ENCODE data around the gene WNT3A. TPM values are rescaled to one million over a fixed set of nuclear protein-coding genes. Genes with fewer than 3 reads are reported as not detected.

The WNT3A gene
- total RNA-seq, 8 experiments from 2014 or later = 0.05 to 1.3 (median 0.17) TPM; not detected in 1

GRCh38 chr1:228045405-228045804 is 38.6 kb downstream of the WNT3A start:
- no peak overlapping the region for H3K4me3 ChIP-seq
- no peaks in the 10 kb centered on the region for H3K4me1 ChIP-seq (replicated peaks in 1 of 2)
- ATAC-seq (replicated peaks in 6 of 8) = no peak
- WGBS, 10 experiments = 40 to 67% (median 53%) methylated on average over 1 to 5 of the region's 7 CpGs; no CpG with 5 or more reads in 7 of the 10 experiments
- in situ Hi-C loops (cut with MboI; ENCODE audit: low pct_unique_long_range_greater_than_20kb in 2 of 9, low sequenced_read_pairs in 9 of 9, unreplicated experiment in 9 of 9) = no loop called here
- H3K27ac ChIP-seq = no peak overlapping the region

GRCh38 chr1:228045871-228046270 is 39.1 kb downstream of the WNT3A start:
- ATAC-seq (replicated peaks in 6 of 8) = no peak
- in situ Hi-C loops (cut with MboI; ENCODE audit: low pct_unique_long_range_greater_than_20kb in 2 of 9, low sequenced_read_pairs in 9 of 9, unreplicated experiment in 9 of 9) = no loop called here
- Histone ChIP-seq H3K27ac (no peak overlapping the region), H3K4me1 (replicated peaks in 1 of 2) (no peaks in the 10 kb centered on the region), H3K4me3 (no peak overlapping the region)
- WGBS, 10 experiments = 50 to 80% (median 64%) methylated on average over 2 to 9 of the region's 9 CpGs; no CpG with 5 or more reads in 3 of the 10 experiments

- Histone ChIP-seq H3K4me3 (no peak overlapping the region), H3K27ac (no peak overlapping the region), H3K4me1 (replicated peaks in 1 of 2) (no peaks in the 10 kb centered on the region)
- in situ Hi-C loops (cut with MboI; ENCODE audit: low pct_unique_long_range_greater_than_20kb in 2 of 9, low sequenced_read_pairs in 9 of 9, unreplicated experiment in 9 of 9) = no loop called here
- peak in 1 of 8 experiments; percentile 25 for ATAC-seq (replicated peaks in 6 of 8)
- WGBS, 10 experiments = 60 to 94% (median 77%) methylated on average over 2 to 6 of the region's 8 CpGs; no CpG with 5 or more reads in 3 of the 10 experiments
These were observed 39.8 kb downstream of the WNT3A start for GRCh38 chr1:228046421-228047182.

- WGBS, 10 experiments = 30 to 100% (median 60%) methylated on average over 2 to 5 of the region's 7 CpGs; no CpG with 5 or more reads in 6 of the 10 experiments
- Histone ChIP-seq H3K27ac (no peak overlapping the region), H3K4me3 (no peak overlapping the region), H3K4me1 (replicated peaks in 1 of 2) (no peaks in the 10 kb centered on the region)
- in situ Hi-C loops (cut with MboI; ENCODE audit: low pct_unique_long_range_greater_than_20kb in 2 of 9, low sequenced_read_pairs in 9 of 9, unreplicated experiment in 9 of 9) = no loop called here
- no peak for ATAC-seq (replicated peaks in 6 of 8)
These were observed 40.3 kb downstream of the WNT3A start for GRCh38 chr1:228047183-228047466.

- WGBS, 10 experiments = 52 to 71% (median 61%) methylated on average over 1 to 5 of the region's 5 CpGs; no CpG with 5 or more reads in 7 of the 10 experiments
- no peak for ATAC-seq (replicated peaks in 6 of 8)
- Histone ChIP-seq H3K4me1 (replicated peaks in 1 of 2) (no peaks in the 10 kb centered on the region), H3K4me3 (no peak overlapping the region), H3K27ac (no peak overlapping the region)
- in situ Hi-C loops (cut with MboI; ENCODE audit: low pct_unique_long_range_greater_than_20kb in 2 of 9, low sequenced_read_pairs in 9 of 9, unreplicated experiment in 9 of 9) = no loop called here
These were observed 41.3 kb downstream of the WNT3A start for GRCh38 chr1:228048120-228048519.

- in situ Hi-C loops (cut with MboI; ENCODE audit: low pct_unique_long_range_greater_than_20kb in 2 of 9, low sequenced_read_pairs in 9 of 9, unreplicated experiment in 9 of 9) = no loop called here
- Histone ChIP-seq H3K27ac (no peak overlapping the region), H3K4me3 (no peak overlapping the region), H3K4me1 (replicated peaks in 1 of 2) (no peaks in the 10 kb centered on the region)
- ATAC-seq (replicated peaks in 6 of 8) = no peak
- WGBS, 10 experiments = 60 to 100% (median 63%) methylated on average over 1 to 6 of the region's 6 CpGs; no CpG with 5 or more reads in 7 of the 10 experiments
These were observed 42.0 kb downstream of the WNT3A start for GRCh38 chr1:228048659-228049298.

GRCh38 chr1:228050571-228051231 is 43.9 kb downstream of the WNT3A start:
- Histone ChIP-seq H3K27ac (no peak overlapping the region), H3K4me1 (replicated peaks in 1 of 2) (no peaks in the 10 kb centered on the region), H3K4me3 (no peak overlapping the region)
- in situ Hi-C loops (cut with MboI; ENCODE audit: low pct_unique_long_range_greater_than_20kb in 2 of 9, low sequenced_read_pairs in 9 of 9, unreplicated experiment in 9 of 9) = no loop called here
- WGBS, 10 experiments = 40 to 91% (median 74%) methylated on average over 1 to 24 of the region's 30 CpGs
- no peak for ATAC-seq (replicated peaks in 6 of 8)

GRCh38 chr1:228058172-228058948 is 51.6 kb downstream of the WNT3A start:
- Histone ChIP-seq H3K4me3 (peak overlapping the region in 1 of 5 donors; percentile 42), H3K4me1 (replicated peaks in 1 of 2) (peaks cover 2 to 9% of the 10 kb centered on the region in 2 donors), H3K27ac (no peak overlapping the region)
- 33 to 63% (median 46%) methylated on average over 1 to 12 of the region's 18 CpGs; no CpG with 5 or more reads in 3 of the 10 experiments for WGBS, 10 experiments
- no peak for ATAC-seq (replicated peaks in 6 of 8)
- in situ Hi-C loops (cut with MboI; ENCODE audit: low pct_unique_long_range_greater_than_20kb in 2 of 9, low sequenced_read_pairs in 9 of 9, unreplicated experiment in 9 of 9) = no loop called here

- peak in 3 of 8 experiments; percentile 3 to 26 (median 19) for ATAC-seq (replicated peaks in 6 of 8)
- Histone ChIP-seq H3K27ac (no peak overlapping the region), H3K4me3 (peak overlapping the region in 3 of 5 donors; percentile 20 to 42 (median 38)), H3K4me1 (replicated peaks in 1 of 2) (peaks cover 2 to 9% of the 10 kb centered on the region in 2 donors)
- in situ Hi-C loops (cut with MboI; ENCODE audit: low pct_unique_long_range_greater_than_20kb in 2 of 9, low sequenced_read_pairs in 9 of 9, unreplicated experiment in 9 of 9) = no loop called here
- 14% methylated on average over 26 of the region's 66 CpGs; no CpG with 5 or more reads in 9 of the 10 experiments for WGBS, 10 experiments
These were observed 52.3 kb downstream of the WNT3A start for GRCh38 chr1:228058949-228059633.

- 0 to 77% (median 55%) methylated on average over 1 to 5 of the region's 33 CpGs; no CpG with 5 or more reads in 7 of the 10 experiments for WGBS, 10 experiments
- in situ Hi-C loops (cut with MboI; ENCODE audit: low pct_unique_long_range_greater_than_20kb in 2 of 9, low sequenced_read_pairs in 9 of 9, unreplicated experiment in 9 of 9) = no loop called here
- H3K27ac ChIP-seq = peak overlapping the region in 1 of 2 donors; percentile 68
- peak; percentile 52 to 82 (median 77) for ATAC-seq (replicated peaks in 6 of 8)
- peak overlapping the region in 4 of 5 donors; percentile 1 to 42 (median 29) for H3K4me3 ChIP-seq
- H3K4me1 ChIP-seq (replicated peaks in 1 of 2) = peaks cover 2 to 9% of the 10 kb centered on the region in 2 donors
These were observed 53.0 kb downstream of the WNT3A start for GRCh38 chr1:228059634-228060457.

- H3K4me1 ChIP-seq (replicated peaks in 1 of 2) = peaks cover 2 to 9% of the 10 kb centered on the region in 2 donors
- in situ Hi-C loops (cut with MboI; ENCODE audit: low pct_unique_long_range_greater_than_20kb in 2 of 9, low sequenced_read_pairs in 9 of 9, unreplicated experiment in 9 of 9) = no loop called here
- 0 to 71% (median 31%) methylated on average over 2 to 12 of the region's 34 CpGs; no CpG with 5 or more reads in 3 of the 10 experiments for WGBS, 10 experiments
- H3K4me3 ChIP-seq = peak overlapping the region in 4 of 5 donors; percentile 1 to 42 (median 29)
- peak overlapping the region in 1 of 2 donors; percentile 68 for H3K27ac ChIP-seq
- ATAC-seq (replicated peaks in 6 of 8) = peak; percentile 14 to 57 (median 48)
These were observed 53.8 kb downstream of the WNT3A start for GRCh38 chr1:228060458-228061190.
